ENCODE data around the gene GNAZ.

The GNAZ gene

GRCh38 chr22:23113847-23114720, 43.8 kb downstream of the GNAZ start:
- TF ChIP-seq CEBPB (IDR thresholded peaks at IDR 0.05) (no peak), USF1 (IDR thresholded peaks at IDR 0.05) (no peak), EGR1 (IDR thresholded peaks at IDR 0.05) (no peak), TCF12 (IDR thresholded peaks at IDR 0.05; ENCODE audit: low read depth) (no peak), ZBTB7A (IDR thresholded peaks at IDR 0.05; ENCODE audit: low read depth) (no peak)
- TF ChIP-seq, protein P1, sequence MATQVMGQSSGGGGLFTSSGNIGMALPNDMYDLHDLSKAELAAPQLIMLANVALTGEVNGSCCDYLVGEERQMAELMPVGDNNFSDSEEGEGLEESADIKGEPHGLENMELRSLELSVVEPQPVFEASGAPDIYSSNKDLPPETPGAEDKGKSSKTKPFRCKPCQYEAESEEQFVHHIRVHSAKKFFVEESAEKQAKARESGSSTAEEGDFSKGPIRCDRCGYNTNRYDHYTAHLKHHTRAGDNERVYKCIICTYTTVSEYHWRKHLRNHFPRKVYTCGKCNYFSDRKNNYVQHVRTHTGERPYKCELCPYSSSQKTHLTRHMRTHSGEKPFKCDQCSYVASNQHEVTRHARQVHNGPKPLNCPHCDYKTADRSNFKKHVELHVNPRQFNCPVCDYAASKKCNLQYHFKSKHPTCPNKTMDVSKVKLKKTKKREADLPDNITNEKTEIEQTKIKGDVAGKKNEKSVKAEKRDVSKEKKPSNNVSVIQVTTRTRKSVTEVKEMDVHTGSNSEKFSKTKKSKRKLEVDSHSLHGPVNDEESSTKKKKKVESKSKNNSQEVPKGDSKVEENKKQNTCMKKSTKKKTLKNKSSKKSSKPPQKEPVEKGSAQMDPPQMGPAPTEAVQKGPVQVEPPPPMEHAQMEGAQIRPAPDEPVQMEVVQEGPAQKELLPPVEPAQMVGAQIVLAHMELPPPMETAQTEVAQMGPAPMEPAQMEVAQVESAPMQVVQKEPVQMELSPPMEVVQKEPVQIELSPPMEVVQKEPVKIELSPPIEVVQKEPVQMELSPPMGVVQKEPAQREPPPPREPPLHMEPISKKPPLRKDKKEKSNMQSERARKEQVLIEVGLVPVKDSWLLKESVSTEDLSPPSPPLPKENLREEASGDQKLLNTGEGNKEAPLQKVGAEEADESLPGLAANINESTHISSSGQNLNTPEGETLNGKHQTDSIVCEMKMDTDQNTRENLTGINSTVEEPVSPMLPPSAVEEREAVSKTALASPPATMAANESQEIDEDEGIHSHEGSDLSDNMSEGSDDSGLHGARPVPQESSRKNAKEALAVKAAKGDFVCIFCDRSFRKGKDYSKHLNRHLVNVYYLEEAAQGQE (IDR thresholded peaks at IDR 0.05; ENCODE audit: low read depth): no peak

DNA sequence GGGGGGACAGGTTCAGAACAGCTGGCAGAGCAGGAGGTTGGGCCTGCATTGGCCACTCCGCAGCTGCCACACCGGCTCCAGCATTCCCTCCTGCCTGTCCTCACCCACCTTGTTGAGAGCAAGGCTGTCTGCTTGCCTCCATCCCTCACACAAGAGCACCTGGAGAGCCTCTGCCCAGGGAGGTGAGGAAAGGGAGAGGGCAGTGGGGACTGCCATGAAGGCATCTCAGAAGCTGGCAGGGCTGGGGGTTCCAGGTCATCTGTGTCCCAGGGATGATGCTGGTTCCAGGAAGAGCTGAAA, 44.4 kb downstream of the GNAZ start:
- TF ChIP-seq RAD21 (IDR thresholded peaks at IDR 0.05; ENCODE audit: low read depth) (no peak), FOXM1 (IDR thresholded peaks at IDR 0.05; ENCODE audit: borderline replicate concordance, low read depth) (no peak)

GRCh38 chr22:23115369-23115768, 45.0 kb downstream of the GNAZ start:
- TF ChIP-seq FOXM1 (IDR thresholded peaks at IDR 0.05; ENCODE audit: borderline replicate concordance, low read depth): no peak
- no peak for TF ChIP-seq CEBPB (IDR thresholded peaks at IDR 0.05)
- TF ChIP-seq, protein P2, sequence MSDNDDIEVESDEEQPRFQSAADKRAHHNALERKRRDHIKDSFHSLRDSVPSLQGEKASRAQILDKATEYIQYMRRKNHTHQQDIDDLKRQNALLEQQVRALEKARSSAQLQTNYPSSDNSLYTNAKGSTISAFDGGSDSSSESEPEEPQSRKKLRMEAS (IDR thresholded peaks at IDR 0.05): no peak
- TF ChIP-seq, protein P1 (IDR thresholded peaks at IDR 0.05; ENCODE audit: low read depth): no peak
- no peak for TF ChIP-seq USF1 (IDR thresholded peaks at IDR 0.05)
- TF ChIP-seq ZBTB7A (IDR thresholded peaks at IDR 0.05; ENCODE audit: low read depth): no peak
- no peak for TF ChIP-seq YY1 (IDR thresholded peaks at IDR 0.05; ENCODE audit: low read depth)
- TF ChIP-seq CREB1 (IDR thresholded peaks at IDR 0.05; ENCODE audit: low read depth): no peak
- no peak for TF ChIP-seq TEAD4 (IDR thresholded peaks at IDR 0.05)
- no peak for TF ChIP-seq EGR1 (IDR thresholded peaks at IDR 0.05)
- no peak for TF ChIP-seq TAF1 (IDR thresholded peaks at IDR 0.05; ENCODE audit: low read depth)

DNA sequence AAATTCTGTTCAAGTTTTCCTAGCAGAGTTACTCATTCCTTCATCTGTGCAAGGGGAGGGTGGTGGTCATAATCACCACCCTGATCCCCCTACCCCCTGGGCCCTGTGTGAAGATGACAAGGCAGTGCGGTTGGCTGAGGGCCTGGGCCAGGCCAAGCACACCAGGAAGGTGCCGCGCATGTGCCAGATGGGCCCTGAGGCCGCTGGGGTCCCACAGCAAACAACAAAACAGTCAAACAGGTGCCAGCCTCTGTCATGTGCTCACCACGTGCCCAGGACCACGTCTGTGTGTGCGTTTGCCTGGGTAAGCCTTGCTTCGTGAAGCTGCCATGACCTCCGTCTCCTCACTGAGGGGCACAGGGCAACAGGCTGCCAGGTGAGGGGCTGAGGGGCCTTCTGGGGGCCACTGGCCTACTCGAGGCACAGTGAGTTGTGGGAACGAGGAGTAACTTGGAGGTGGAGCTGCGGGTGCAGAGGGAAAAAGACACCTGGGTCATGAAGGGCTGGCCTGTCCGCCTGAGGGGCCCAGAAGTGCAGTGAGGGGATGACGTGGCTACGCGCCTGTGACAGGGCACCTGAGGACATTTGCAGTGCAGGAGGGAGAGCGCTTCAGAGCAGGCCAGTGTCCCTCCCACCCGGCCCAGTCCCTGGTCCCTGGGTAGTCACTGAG, 45.6 kb downstream of the GNAZ start:
- TF ChIP-seq FOXM1 (IDR thresholded peaks at IDR 0.05; ENCODE audit: borderline replicate concordance, low read depth): no peak
- no peak for TF ChIP-seq EP300 (IDR thresholded peaks at IDR 0.05; ENCODE audit: borderline replicate concordance)
- TF ChIP-seq, protein P2 (IDR thresholded peaks at IDR 0.05): no peak
- no peak for TF ChIP-seq EGR1 (IDR thresholded peaks at IDR 0.05)
- no peak for TF ChIP-seq TEAD4 (IDR thresholded peaks at IDR 0.05)
- TF ChIP-seq CEBPB (IDR thresholded peaks at IDR 0.05): no peak

DNA sequence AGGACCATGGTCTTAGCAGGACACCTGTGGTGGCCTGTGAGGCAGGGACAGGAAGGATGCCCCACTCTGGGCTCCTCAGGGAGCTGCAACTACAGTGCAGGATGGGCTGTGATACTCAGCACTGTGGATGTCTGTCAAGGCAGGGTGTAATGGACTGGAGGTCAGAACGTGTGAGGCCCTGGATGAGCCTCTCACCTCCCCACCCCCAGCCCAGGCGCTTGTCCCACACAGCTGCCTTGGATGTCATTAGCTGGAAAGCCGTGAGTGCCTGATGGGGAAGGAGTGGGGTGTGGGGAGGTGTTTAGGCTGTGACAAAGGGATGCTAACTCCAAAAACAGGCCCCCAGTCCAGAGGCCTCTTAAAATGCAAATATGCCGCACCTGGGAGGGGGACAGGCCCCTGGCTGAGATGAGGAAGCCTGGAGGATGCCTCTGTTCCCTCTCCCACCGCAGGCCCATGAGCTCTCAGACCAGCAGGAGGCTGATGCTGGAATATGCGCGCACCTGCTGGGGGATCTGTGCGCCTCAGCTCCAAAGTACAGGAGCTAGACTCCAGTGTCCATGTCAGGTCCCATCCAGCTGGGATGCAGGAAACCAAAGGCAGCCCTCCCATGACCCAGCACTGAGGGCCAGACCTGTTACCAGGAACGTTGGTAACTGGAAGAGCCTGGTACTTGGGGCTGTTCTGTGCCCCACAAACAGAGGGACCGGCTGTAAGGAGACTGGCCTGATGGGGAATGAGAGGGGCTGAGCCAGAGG, 46.4 kb downstream of the GNAZ start:
- TF ChIP-seq USF1 (IDR thresholded peaks at IDR 0.05) (no peak), CEBPB (IDR thresholded peaks at IDR 0.05) (no peak), CREB1 (IDR thresholded peaks at IDR 0.05; ENCODE audit: low read depth) (no peak), TAF1 (IDR thresholded peaks at IDR 0.05; ENCODE audit: low read depth) (no peak), EGR1 (IDR thresholded peaks at IDR 0.05) (no peak), TCF12 (IDR thresholded peaks at IDR 0.05; ENCODE audit: low read depth) (no peak), ZBTB7A (IDR thresholded peaks at IDR 0.05; ENCODE audit: low read depth) (no peak), YY1 (IDR thresholded peaks at IDR 0.05; ENCODE audit: low read depth) (no peak), RAD21 (IDR thresholded peaks at IDR 0.05; ENCODE audit: low read depth) (no peak), EP300 (IDR thresholded peaks at IDR 0.05; ENCODE audit: borderline replicate concordance) (no peak), NFIC (IDR thresholded peaks at IDR 0.05) (no peak), TEAD4 (IDR thresholded peaks at IDR 0.05) (no peak), FOXM1 (IDR thresholded peaks at IDR 0.05; ENCODE audit: borderline replicate concordance, low read depth) (no peak)
- TF ChIP-seq, protein P2 (IDR thresholded peaks at IDR 0.05): no peak
- TF ChIP-seq, protein P1 (IDR thresholded peaks at IDR 0.05; ENCODE audit: low read depth): no peak

Measured in Ishikawa (cell line).